Ascending aorta (tissue), 2 donors: ENCODE data around the gene AMBN. TPM values are rescaled to one million over a fixed set of nuclear protein-coding genes. Genes with fewer than 3 reads are reported as not detected.

ENCODE experiments used
- DNase-seq, 2 donors: peaks; one replicate each; pipeline ENCODE4 v3.0.0-alpha.2; 2019; ENCODE audit warnings: low spot score in 2 of 2
- H3K27ac ChIP-seq, 2 donors: fragments of 200-600 bp; sonication (generic); one replicate each; pipeline ENCODE4 v1.5.1; 2016 to 2017; ENCODE audit warnings: mild to moderate bottlenecking in 1 of 2
- H3K27me3 ChIP-seq: fragments of 200-600 bp; sonication (generic); one replicate; pipeline ENCODE4 v1.5.1; 2017
- H3K36me3 ChIP-seq, 2 donors: fragments of 200-600 bp; sonication (generic); one replicate each; pipeline ENCODE4 v1.5.1; 2016
- H3K4me1 ChIP-seq, 2 donors: fragments of 200-600 bp; sonication (generic); one replicate each; pipeline ENCODE4 v1.5.1; 2016 to 2017; ENCODE audit warnings: mild to moderate bottlenecking in 1 of 2
- H3K4me3 ChIP-seq, 2 donors: fragments of 200-600 bp; sonication (generic); one replicate each; pipeline ENCODE4 v1.5.1; 2016 to 2017; ENCODE audit warnings: mild to moderate bottlenecking in 1 of 2
- H3K9me3 ChIP-seq, 2 donors: fragments of 200-600 bp; sonication (generic); one replicate each; pipeline ENCODE4 v1.5.1; 2016
- CTCF ChIP-seq, 3 experiments: fragments of 200-600 bp in 2 of 3; fragments of 450-650 bp in 1 of 3; sonication (generic) in 2 of 3; IDR thresholded peaks; one replicate each; pipeline ENCODE4 v1.5.1; 2016 to 2019; ENCODE audit warnings: antibody characterized with exemption in 3 of 3, mild to moderate bottlenecking in 1 of 3, moderate library complexity in 1 of 3
- intact Hi-C: fragments of 100-400 bp; cut with DNase I; formaldehyde crosslinking; loops from one replicate; pipeline ENCODE4 v1.15.1; 2023
- total RNA-seq: library from RNA; depleted of rRNA; stranded (reverse); fragments of >200 nt; gene quantifications from one replicate; pipeline ENCODE4 v1.1.0, GENCODE V29; 2016

The AMBN gene
- total RNA-seq, 1 donor from 2014 or later = not detected

- H3K4me3 ChIP-seq = no peak overlapping the region
- no peaks in the 10 kb centered on the region for H3K27me3 ChIP-seq
- H3K27ac ChIP-seq = no peak overlapping the region
- DNase-seq = no peak
- no peaks in the 10 kb centered on the region for H3K36me3 ChIP-seq
- H3K9me3 ChIP-seq = no peaks in the 10 kb centered on the region
- no peaks in the 10 kb centered on the region for H3K4me1 ChIP-seq
- intact Hi-C loops = no loop called here
- TF ChIP-seq CTCF (IDR thresholded peaks at IDR 0.05) = no peak
Observed at GRCh38 chr4:70564033-70564432, 28.0 kb upstream of the AMBN start.

GRCh38 chr4:70570796-70571195, 21.3 kb upstream of the AMBN start:
- Histone ChIP-seq H3K4me1 (no peaks in the 10 kb centered on the region), H3K27ac (no peak overlapping the region), H3K36me3 (no peaks in the 10 kb centered on the region), H3K9me3 (no peaks in the 10 kb centered on the region), H3K27me3 (no peaks in the 10 kb centered on the region), H3K4me3 (no peak overlapping the region)
- no peak for DNase-seq
- intact Hi-C loops = no loop called here
- no peak for TF ChIP-seq CTCF (IDR thresholded peaks at IDR 0.05)

- no peak overlapping the region for H3K4me3 ChIP-seq
- H3K9me3 ChIP-seq = no peaks in the 10 kb centered on the region
- DNase-seq = no peak
- intact Hi-C loops = no loop called here
- H3K27me3 ChIP-seq = no peaks in the 10 kb centered on the region
- no peaks in the 10 kb centered on the region for H3K36me3 ChIP-seq
- no peak for TF ChIP-seq CTCF (IDR thresholded peaks at IDR 0.05)
- H3K27ac ChIP-seq = no peak overlapping the region
- no peaks in the 10 kb centered on the region for H3K4me1 ChIP-seq
Observed at GRCh38 chr4:70571772-70572171, 20.3 kb upstream of the AMBN start.

- no peaks in the 10 kb centered on the region for H3K36me3 ChIP-seq
- DNase-seq = no peak
- H3K4me3 ChIP-seq = no peak overlapping the region
- no peaks in the 10 kb centered on the region for H3K27me3 ChIP-seq
- intact Hi-C loops = no loop called here
- no peak overlapping the region for H3K27ac ChIP-seq
- TF ChIP-seq CTCF (IDR thresholded peaks at IDR 0.05) = no peak
- H3K4me1 ChIP-seq = no peaks in the 10 kb centered on the region
- H3K9me3 ChIP-seq = no peaks in the 10 kb centered on the region
Observed at GRCh38 chr4:70575964-70576363, 16.1 kb upstream of the AMBN start.

GRCh38 chr4:70577220-70577927, 14.7 kb upstream of the AMBN start:
- Histone ChIP-seq H3K9me3 (no peaks in the 10 kb centered on the region), H3K4me3 (no peak overlapping the region), H3K4me1 (no peaks in the 10 kb centered on the region), H3K36me3 (no peaks in the 10 kb centered on the region), H3K27ac (no peak overlapping the region), H3K27me3 (no peaks in the 10 kb centered on the region)
- intact Hi-C loops = no loop called here
- no peak for TF ChIP-seq CTCF (IDR thresholded peaks at IDR 0.05)
- DNase-seq = no peak

GRCh38 chr4:70581980-70582379, 10.1 kb upstream of the AMBN start:
- Histone ChIP-seq H3K27me3 (no peaks in the 10 kb centered on the region), H3K4me3 (no peak overlapping the region), H3K4me1 (no peaks in the 10 kb centered on the region), H3K27ac (no peak overlapping the region), H3K36me3 (no peaks in the 10 kb centered on the region), H3K9me3 (no peaks in the 10 kb centered on the region)
- intact Hi-C loops = no loop called here
- no peak for DNase-seq
- TF ChIP-seq CTCF (IDR thresholded peaks at IDR 0.05) = no peak
